HEK293 (cell line): Measurements from ENCODE around the gene FOXP1.

Experiments
- CTCF ChIP-seq: fragments of 450-650 bp; formaldehyde crosslinking; IDR thresholded peaks from 2 replicates; pipeline ENCODE4 v1.5.1; 2016; ENCODE audit warnings: missing biosample characterization, missing genetic modification characterization
- PATZ1 ChIP-seq: fragments of 450-650 bp; formaldehyde crosslinking; IDR thresholded peaks from 2 replicates; pipeline ENCODE4 v1.5.1; 2016; ENCODE audit warnings: missing biosample characterization, missing genetic modification characterization
- ZNF138 ChIP-seq: fragments of 450-650 bp; formaldehyde crosslinking; IDR thresholded peaks from 2 replicates; pipeline ENCODE4 v1.5.1; 2016; ENCODE audit warnings: missing biosample characterization, missing genetic modification characterization, borderline replicate concordance
- ZNF19 ChIP-seq: fragments of 450-650 bp; formaldehyde crosslinking; IDR thresholded peaks from 2 replicates; pipeline ENCODE4; 2016; ENCODE audit warnings: missing biosample characterization, missing genetic modification characterization, low read depth
- ZNF23 ChIP-seq: fragments of 450-650 bp; formaldehyde crosslinking; IDR thresholded peaks from 2 replicates; pipeline ENCODE4 v1.5.1; 2016; ENCODE audit warnings: missing biosample characterization, missing genetic modification characterization, borderline replicate concordance
- ZNF324 ChIP-seq: fragments of 450-650 bp; formaldehyde crosslinking; IDR thresholded peaks from 2 replicates; pipeline ENCODE4 v1.5.1; 2016; ENCODE audit warnings: missing biosample characterization, missing genetic modification characterization
- ZNF792 ChIP-seq: fragments of 450-650 bp; formaldehyde crosslinking; IDR thresholded peaks from 2 replicates; pipeline ENCODE4 v1.5.1; 2016; ENCODE audit warnings: missing biosample characterization, missing genetic modification characterization
- ZNF837 ChIP-seq: fragments of 450-650 bp; formaldehyde crosslinking; IDR thresholded peaks from 2 replicates; pipeline ENCODE4 v1.5.1; 2016; ENCODE audit warnings: missing biosample characterization, missing genetic modification characterization
- TF ChIP-seq, protein P1 (sequence below): fragments of 450-650 bp; formaldehyde crosslinking; IDR thresholded peaks from 2 replicates; pipeline ENCODE4 v1.5.1; 2016; ENCODE audit warnings: missing biosample characterization, missing genetic modification characterization

- no peak for TF ChIP-seq ZNF138
- TF ChIP-seq ZNF324 (tag by site-specific recombination): no peak
- TF ChIP-seq PATZ1 (tag by site-specific recombination): no peak
- TF ChIP-seq ZNF19: no peak
- TF ChIP-seq ZNF23 (tag by site-specific recombination): no peak
- TF ChIP-seq CTCF (tag by site-specific recombination): no peak
- TF ChIP-seq, protein P1, sequence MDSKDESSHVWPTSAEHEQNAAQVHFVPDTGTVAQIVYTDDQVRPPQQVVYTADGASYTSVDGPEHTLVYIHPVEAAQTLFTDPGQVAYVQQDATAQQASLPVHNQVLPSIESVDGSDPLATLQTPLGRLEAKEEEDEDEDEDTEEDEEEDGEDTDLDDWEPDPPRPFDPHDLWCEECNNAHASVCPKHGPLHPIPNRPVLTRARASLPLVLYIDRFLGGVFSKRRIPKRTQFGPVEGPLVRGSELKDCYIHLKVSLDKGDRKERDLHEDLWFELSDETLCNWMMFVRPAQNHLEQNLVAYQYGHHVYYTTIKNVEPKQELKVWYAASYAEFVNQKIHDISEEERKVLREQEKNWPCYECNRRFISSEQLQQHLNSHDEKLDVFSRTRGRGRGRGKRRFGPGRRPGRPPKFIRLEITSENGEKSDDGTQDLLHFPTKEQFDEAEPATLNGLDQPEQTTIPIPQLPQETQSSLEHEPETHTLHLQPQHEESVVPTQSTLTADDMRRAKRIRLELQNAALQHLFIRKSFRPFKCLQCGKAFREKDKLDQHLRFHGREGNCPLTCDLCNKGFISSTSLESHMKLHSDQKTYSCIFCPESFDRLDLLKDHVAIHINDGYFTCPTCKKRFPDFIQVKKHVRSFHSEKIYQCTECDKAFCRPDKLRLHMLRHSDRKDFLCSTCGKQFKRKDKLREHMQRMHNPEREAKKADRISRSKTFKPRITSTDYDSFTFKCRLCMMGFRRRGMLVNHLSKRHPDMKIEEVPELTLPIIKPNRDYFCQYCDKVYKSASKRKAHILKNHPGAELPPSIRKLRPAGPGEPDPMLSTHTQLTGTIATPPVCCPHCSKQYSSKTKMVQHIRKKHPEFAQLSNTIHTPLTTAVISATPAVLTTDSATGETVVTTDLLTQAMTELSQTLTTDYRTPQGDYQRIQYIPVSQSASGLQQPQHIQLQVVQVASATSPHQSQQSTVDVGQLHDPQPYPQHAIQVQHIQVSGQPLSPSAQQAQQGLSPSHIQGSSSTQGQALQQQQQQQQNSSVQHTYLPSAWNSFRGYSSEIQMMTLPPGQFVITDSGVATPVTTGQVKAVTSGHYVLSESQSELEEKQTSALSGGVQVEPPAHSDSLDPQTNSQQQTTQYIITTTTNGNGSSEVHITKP (tag by site-specific recombination): no peak
- TF ChIP-seq ZNF837 (tag by site-specific recombination): no peak
- no peak for TF ChIP-seq ZNF792 (tag by site-specific recombination)
Observed at GRCh38 chr3:71244153-71244825, 339.2 kb downstream of the FOXP1 start.
